Suprapubic skin (tissue), 3 donors: ENCODE measurements around the gene MAPK13.

Source experiments
- POLR2A ChIP-seq, 2 donors: fragments of 450-650 bp; IDR thresholded peaks; one replicate each; pipeline ENCODE4 v1.6.1; 2017; ENCODE audit warnings: antibody characterized with exemption in 2 of 2, mild to moderate bottlenecking in 2 of 2, moderate library complexity in 2 of 2
- TF ChIP-seq, protein P1 (sequence below), 2 donors: fragments of 200-600 bp in 1 of 2; fragments of 450-650 bp in 1 of 2; sonication (generic) in 1 of 2; IDR thresholded peaks; one replicate each; pipeline ENCODE4 v1.5.1; 2016 to 2019; ENCODE audit warnings: antibody characterized with exemption in 2 of 2, mild to moderate bottlenecking in 1 of 2, moderate library complexity in 1 of 2

DNA sequence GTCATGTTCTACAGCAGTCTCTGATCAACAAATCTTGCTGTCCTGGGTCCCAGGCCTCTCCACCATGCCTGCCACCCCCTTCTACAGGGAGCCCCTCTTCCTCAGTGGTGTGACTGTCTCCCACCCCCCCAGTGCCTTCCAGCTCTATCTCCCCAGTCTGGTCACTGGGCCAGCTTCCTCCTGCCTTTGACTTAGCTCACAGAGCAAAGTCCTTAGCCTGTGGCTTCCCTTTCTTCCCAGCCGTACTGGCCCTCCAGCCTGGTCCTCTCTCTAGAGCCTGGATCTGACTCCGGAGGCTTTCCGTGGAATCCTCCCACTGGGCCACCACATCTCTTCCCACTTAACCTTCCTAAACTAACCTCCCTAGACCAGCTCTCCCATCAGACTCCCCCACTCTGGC is 17.0 kb downstream of the MAPK13 start:
- TF ChIP-seq POLR2A (IDR thresholded peaks at IDR 0.05) = no peak
- TF ChIP-seq, protein P1, sequence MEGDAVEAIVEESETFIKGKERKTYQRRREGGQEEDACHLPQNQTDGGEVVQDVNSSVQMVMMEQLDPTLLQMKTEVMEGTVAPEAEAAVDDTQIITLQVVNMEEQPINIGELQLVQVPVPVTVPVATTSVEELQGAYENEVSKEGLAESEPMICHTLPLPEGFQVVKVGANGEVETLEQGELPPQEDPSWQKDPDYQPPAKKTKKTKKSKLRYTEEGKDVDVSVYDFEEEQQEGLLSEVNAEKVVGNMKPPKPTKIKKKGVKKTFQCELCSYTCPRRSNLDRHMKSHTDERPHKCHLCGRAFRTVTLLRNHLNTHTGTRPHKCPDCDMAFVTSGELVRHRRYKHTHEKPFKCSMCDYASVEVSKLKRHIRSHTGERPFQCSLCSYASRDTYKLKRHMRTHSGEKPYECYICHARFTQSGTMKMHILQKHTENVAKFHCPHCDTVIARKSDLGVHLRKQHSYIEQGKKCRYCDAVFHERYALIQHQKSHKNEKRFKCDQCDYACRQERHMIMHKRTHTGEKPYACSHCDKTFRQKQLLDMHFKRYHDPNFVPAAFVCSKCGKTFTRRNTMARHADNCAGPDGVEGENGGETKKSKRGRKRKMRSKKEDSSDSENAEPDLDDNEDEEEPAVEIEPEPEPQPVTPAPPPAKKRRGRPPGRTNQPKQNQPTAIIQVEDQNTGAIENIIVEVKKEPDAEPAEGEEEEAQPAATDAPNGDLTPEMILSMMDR (IDR thresholded peaks at IDR 0.05) = no peak
